K562 (cell line): ENCODE results near the gene IRS4.

Experiments
- FOXP1 ChIP-seq: sonication (generic); formaldehyde crosslinking; IDR thresholded peaks from 2 replicates; pipeline ENCODE4 v1.8.0; 2022; ENCODE audit warnings: mild to moderate bottlenecking, missing genetic modification reagents
- GATA2 ChIP-seq: sonication (generic); formaldehyde crosslinking; IDR thresholded peaks from 2 replicates; pipeline ENCODE4 v1.4.0; 2020; ENCODE audit warnings: mild to moderate bottlenecking, missing genetic modification reagents
- RAD21 ChIP-seq, 2 experiments: fragments of 250-450 bp in 1 of 2; fragments of 450-650 bp in 1 of 2; sonication (Bioruptor Pico) in 1 of 2; formaldehyde crosslinking in 1 of 2; IDR thresholded peaks in 1 of 2; conservative IDR thresholded peaks in 1 of 2; 2 replicates each; pipeline versions ENCODE4 v1.4.0 to v1.8.0; 2020 to 2022; ENCODE audit warnings: mild to moderate bottlenecking in 2 of 2, moderate library complexity in 1 of 2
- ZFP36 ChIP-seq: fragments of 150-350 bp; IDR thresholded peaks from 2 replicates; pipeline ENCODE4 v1.6.1; 2018; ENCODE audit warnings: low read length, low read depth; ENCODE audit not compliant: partially characterized antibody
- ZNF79 ChIP-seq: fragments of 250-450 bp; sonication (Bioruptor Pico); IDR thresholded peaks from 2 replicates; pipeline ENCODE4 v1.4.0; 2020; ENCODE audit warnings: low read depth, mild to moderate bottlenecking, moderate library complexity
- TF ChIP-seq, protein P1 (sequence below), 3 experiments: IDR thresholded peaks in 2 of 3; conservative IDR thresholded peaks in 1 of 3; 2 replicates each; pipeline ENCODE4 v1.5.1; 2011 to 2012; ENCODE audit warnings: low read length in 3 of 3, mild to moderate bottlenecking in 3 of 3, control low read depth in 2 of 3, improper control_type of control experiment in 1 of 3, inconsistent platforms in 1 of 3, low read depth in 1 of 3, mixed read lengths in 1 of 3, moderate library complexity in 1 of 3; ENCODE audit not compliant: insufficient read depth in 2 of 3
- TF ChIP-seq, protein P2 (sequence below): fragments of 450-650 bp; IDR thresholded peaks from 2 replicates; pipeline ENCODE4 v1.7.1; 2018; ENCODE audit warnings: mild to moderate bottlenecking, low read depth; ENCODE audit not compliant: partially characterized antibody

DNA sequence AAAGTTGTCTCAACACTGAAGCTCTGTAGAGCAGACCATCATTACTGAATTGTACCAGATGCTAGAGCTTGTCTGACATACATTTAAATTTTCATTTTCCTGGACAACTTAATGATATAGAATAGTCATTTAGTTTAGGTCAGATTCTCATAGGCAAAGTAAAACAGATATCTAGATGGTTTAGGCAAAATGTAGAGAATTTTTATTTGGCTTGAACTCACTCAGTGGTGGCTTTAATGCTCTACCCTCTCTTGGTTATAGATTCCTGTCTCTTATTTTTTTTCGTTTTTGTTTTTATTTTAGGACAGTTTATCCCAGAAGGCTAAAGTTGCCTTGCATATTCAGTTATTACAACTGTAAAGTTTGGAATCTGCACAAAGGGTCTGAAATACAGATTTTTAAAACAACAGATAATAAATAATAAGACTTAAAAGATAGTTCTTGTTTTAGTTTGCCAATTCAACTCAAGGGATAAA is 4.0 kb upstream of the IRS4 start:
- no peak for TF ChIP-seq GATA2 (CRISPR knock-in tag)
- TF ChIP-seq, protein P1, sequence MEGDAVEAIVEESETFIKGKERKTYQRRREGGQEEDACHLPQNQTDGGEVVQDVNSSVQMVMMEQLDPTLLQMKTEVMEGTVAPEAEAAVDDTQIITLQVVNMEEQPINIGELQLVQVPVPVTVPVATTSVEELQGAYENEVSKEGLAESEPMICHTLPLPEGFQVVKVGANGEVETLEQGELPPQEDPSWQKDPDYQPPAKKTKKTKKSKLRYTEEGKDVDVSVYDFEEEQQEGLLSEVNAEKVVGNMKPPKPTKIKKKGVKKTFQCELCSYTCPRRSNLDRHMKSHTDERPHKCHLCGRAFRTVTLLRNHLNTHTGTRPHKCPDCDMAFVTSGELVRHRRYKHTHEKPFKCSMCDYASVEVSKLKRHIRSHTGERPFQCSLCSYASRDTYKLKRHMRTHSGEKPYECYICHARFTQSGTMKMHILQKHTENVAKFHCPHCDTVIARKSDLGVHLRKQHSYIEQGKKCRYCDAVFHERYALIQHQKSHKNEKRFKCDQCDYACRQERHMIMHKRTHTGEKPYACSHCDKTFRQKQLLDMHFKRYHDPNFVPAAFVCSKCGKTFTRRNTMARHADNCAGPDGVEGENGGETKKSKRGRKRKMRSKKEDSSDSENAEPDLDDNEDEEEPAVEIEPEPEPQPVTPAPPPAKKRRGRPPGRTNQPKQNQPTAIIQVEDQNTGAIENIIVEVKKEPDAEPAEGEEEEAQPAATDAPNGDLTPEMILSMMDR (IDR thresholded peaks at IDR 0.05 in 2 of 3, conservative IDR thresholded peaks at IDR 0.05 in 1 of 3; ENCODE audit: insufficient read depth in 2 of 3, low read depth in 1 of 3, low read length in 3 of 3) = no peak
- no peak for TF ChIP-seq FOXP1 (CRISPR knock-in tag)
- no peak for TF ChIP-seq ZNF79 (CRISPR knock-in tag)
- TF ChIP-seq RAD21 (CRISPR knock-in tag; conservative IDR thresholded peaks at IDR 0.05 in 1 of 2, IDR thresholded peaks at IDR 0.05 in 1 of 2) = no peak
- TF ChIP-seq ZFP36 = no peak
- TF ChIP-seq, protein P2, sequence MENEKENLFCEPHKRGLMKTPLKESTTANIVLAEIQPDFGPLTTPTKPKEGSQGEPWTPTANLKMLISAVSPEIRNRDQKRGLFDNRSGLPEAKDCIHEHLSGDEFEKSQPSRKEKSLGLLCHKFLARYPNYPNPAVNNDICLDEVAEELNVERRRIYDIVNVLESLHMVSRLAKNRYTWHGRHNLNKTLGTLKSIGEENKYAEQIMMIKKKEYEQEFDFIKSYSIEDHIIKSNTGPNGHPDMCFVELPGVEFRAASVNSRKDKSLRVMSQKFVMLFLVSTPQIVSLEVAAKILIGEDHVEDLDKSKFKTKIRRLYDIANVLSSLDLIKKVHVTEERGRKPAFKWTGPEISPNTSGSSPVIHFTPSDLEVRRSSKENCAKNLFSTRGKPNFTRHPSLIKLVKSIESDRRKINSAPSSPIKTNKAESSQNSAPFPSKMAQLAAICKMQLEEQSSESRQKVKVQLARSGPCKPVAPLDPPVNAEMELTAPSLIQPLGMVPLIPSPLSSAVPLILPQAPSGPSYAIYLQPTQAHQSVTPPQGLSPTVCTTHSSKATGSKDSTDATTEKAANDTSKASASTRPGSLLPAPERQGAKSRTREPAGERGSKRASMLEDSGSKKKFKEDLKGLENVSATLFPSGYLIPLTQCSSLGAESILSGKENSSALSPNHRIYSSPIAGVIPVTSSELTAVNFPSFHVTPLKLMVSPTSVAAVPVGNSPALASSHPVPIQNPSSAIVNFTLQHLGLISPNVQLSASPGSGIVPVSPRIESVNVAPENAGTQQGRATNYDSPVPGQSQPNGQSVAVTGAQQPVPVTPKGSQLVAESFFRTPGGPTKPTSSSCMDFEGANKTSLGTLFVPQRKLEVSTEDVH = no peak
